Suprapubic skin (tissue), 4 donors: Measurements from ENCODE around the gene LPXN.

Experiments used
- CTCF ChIP-seq, 2 donors: fragments of 200-600 bp in 1 of 2; fragments of 450-650 bp in 1 of 2; sonication (generic) in 1 of 2; IDR thresholded peaks; one replicate each; pipeline ENCODE4 v1.5.1; 2016 to 2019; ENCODE audit warnings: antibody characterized with exemption in 2 of 2, mild to moderate bottlenecking in 1 of 2, moderate library complexity in 1 of 2
- EP300 ChIP-seq: sonication (generic); formaldehyde crosslinking; IDR thresholded peaks from one replicate; pipeline ENCODE4 v1.6.1; 2017; ENCODE audit warnings: antibody characterized with exemption
- POLR2A ChIP-seq, 2 donors: fragments of 450-650 bp; IDR thresholded peaks; one replicate each; pipeline ENCODE4 v1.6.1; 2017; ENCODE audit warnings: antibody characterized with exemption in 2 of 2, mild to moderate bottlenecking in 2 of 2, moderate library complexity in 2 of 2
- POLR2AphosphoS5 ChIP-seq, 3 donors: sonication (generic); formaldehyde crosslinking; IDR thresholded peaks; one replicate each; pipeline ENCODE4 v1.6.1; 2017; ENCODE audit warnings: antibody characterized with exemption in 3 of 3

GRCh38 chr11:58580311-58580710 lies 4.7 kb upstream of the LPXN start:
- TF ChIP-seq CTCF (IDR thresholded peaks at IDR 0.05) (no peak), EP300 (no peak), POLR2AphosphoS5 (IDR thresholded peaks at IDR 0.05) (no peak), POLR2A (IDR thresholded peaks at IDR 0.05) (no peak)
